Hepatocyte (in vitro differentiated cells): ENCODE results near the gene FCHO2.

Source experiments
- CTCF ChIP-seq: fragments of 200-600 bp; sonication (generic); IDR thresholded peaks from 2 replicates; pipeline ENCODE4 v1.5.1; 2016; ENCODE audit warnings: antibody characterized with exemption, mild to moderate bottlenecking; ENCODE audit not compliant: poor library complexity
- EZH2 ChIP-seq: fragments of 200-600 bp; sonication (generic); IDR thresholded peaks from 2 replicates; pipeline ENCODE4 v1.6.1; 2016; ENCODE audit warnings: antibody characterized with exemption, mild to moderate bottlenecking, borderline replicate concordance
- EZH2phosphoT487 ChIP-seq: fragments of 200-600 bp; sonication (generic); IDR thresholded peaks from one replicate; pipeline ENCODE4 v1.6.1; 2018; ENCODE audit warnings: antibody characterized with exemption, mild to moderate bottlenecking, low read depth, moderate library complexity; ENCODE audit not compliant: unreplicated experiment, severe bottlenecking

- TF ChIP-seq CTCF (no peak), EZH2 (no peak), EZH2phosphoT487 (no peak)
Observed at GRCh38 chr5:72921886-72922285, 34.0 kb upstream of the FCHO2 start.
